ENCODE data around the gene C3orf80.
"Not testable (repeated sequence)": the region's sequence is repeated elsewhere in the genome, so short reads cannot be mapped to it uniquely, and the experiment has no call there.

Gene C3orf80

DNA sequence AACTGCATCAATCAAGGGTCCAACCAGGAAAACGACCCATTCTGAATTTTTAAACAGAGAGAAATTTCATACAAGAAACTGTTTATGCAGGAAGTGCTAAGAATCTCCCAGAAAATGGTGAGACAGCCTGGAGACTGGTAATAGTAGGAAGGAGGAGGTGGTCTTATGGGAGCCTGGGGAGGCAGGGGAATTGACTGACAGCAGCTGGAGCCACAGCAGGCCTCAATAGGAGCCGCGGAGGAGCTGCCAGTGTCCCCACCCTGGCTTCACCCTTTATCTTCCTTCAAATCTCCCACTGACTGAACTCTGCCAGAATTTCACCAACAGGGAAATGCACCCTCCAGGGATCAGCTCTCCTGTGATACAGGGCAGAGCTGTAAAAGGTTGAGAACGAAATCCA, 7.5 kb upstream of the C3orf80 start:
- DNase-seq = no peak

DNA sequence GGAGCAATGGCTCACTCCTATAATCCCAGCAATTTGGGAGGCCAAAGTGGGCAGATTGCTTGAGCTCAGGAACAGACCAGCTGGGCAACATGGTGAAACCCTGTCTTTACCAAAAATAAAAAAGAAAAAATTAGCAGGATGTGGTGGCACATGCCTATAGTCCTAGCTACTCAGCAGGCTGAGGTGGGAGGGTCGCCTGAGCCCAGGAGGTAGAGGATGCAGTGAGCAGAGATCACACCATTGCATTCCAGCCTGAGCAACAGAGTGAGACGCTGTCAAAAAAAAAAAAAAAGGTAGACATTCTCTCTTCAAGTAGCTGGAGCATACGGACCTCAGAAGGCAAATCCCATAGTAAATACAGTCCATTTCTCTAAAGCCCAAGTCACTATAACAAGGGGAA, 7.1 kb upstream of the C3orf80 start:
- no peak for DNase-seq

GRCh38 chr3:160220038-160220437, 5.2 kb upstream of the C3orf80 start:
- DNase-seq = no peak

DNA sequence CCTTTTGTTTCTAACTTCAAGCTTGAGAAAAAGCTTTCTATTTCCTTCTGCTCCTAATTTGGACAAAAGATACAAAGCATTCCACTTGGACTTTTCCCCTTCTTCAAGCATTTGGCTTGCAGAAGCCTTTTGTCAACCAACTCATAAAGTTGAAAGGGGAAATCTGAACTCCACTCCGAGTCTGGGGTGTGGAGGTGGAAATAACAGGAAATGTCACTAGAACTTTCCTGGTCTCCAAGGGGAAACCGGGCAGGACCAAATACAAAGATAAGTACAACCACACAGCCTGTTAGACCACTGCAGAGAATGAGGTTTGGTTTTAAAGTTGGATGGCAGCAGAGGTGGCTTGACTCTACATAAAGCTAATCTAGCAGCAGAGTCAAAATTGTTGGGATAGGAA, 4.2 kb upstream of the C3orf80 start:
- DNase-seq = no peak

GRCh38 chr3:160224256-160224655, 966 bp upstream of the C3orf80 start:
- no peak for DNase-seq

GRCh38 chr3:160224811-160225175, 429 bp upstream of the C3orf80 start:
- DNase-seq = no peak

DNA sequence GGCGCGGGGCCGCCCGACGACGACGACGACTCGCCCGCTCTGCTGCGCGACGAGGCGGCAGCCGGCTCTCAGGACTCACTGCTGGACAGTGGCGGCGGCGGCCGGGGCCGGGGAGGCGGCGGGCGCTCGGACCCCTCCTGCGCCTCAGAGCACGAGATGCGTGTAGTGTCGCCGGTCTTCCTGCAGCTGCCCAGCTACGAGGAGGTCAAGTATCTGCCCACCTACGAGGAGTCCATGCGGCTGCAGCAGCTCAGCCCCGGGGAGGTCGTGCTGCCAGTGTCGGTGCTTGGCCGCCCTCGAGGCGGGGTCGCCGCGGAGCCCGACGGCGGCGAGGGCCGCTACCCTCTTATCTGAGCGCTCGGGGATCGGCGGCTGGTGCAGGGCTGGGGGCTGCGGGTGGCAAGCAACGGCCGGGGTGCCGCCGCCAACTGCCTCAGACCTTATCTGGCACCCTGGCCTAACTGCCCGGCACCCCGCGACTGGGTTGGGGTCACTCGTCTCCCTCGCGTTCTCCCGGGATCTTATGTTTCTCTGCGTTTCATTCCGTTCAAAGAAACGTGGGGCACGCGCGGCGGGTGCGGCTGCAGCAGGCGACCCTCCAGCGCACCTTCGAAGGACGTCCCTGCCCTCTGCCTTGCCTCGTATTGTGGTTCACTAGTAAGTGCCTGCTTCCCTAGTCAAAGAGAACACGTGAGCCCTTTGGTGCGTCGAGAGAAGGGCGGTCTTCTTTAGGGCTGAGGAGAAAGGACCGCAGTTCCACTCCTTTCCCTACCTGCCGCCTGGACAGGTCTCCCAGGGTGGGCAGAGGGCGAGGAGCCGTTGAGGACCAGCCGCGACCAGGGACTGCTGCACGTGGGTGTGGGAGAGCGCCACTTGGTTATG, 1.0 kb downstream of the C3orf80 start:
- no peak for DNase-seq

GRCh38 chr3:160227419-160227818, 2.2 kb downstream of the C3orf80 start:
- DNase-seq = no peak

GRCh38 chr3:160232014-160232413, 6.8 kb downstream of the C3orf80 start:
- no peak for DNase-seq

DNA sequence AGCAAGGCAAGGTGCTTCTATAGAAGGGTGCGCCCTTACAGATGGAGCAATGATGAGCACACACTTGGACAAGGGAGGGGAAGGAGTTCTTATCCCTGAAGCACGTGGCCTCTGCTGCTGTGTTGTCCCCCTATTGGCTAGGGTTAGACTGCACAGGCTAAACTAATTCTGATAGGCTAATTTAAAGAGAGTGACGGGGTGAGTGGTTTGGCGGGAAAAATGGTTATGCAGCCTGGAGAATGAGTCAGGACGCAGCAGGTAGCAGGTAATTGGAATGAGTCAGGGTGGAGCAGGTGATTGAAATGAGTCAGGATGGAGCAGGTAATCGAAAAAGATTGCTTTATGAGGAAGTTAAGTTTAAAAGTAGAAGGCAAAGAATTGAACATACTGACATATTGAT, 15.5 kb downstream of the C3orf80 start:
- not testable (repeated sequence) for DNase-seq

GRCh38 chr3:160245261-160245800, 20.1 kb downstream of the C3orf80 start:
- no peak for DNase-seq

DNA sequence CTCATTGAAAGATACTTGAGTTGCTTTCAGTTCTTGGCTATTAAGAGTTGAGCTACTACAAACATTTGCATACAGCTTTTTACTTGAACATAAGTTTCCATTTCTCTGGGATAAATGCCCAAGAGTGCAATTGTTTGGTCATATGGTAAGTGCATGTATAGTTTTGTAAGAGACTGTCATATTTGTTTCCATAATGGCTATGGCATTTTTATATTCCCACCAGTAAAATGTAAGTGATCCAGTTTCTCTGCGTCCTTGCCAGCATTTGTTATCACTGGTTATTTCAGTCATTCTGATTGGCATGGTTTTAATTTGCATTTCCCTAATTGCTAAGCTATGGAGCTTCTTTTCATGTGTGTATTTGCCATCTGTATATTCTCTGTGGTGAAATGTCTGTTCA, 22.5 kb downstream of the C3orf80 start:
- no peak for DNase-seq

- DNase-seq = no peak
These were observed 28.1 kb downstream of the C3orf80 start for GRCh38 chr3:160253298-160253697.

DNA sequence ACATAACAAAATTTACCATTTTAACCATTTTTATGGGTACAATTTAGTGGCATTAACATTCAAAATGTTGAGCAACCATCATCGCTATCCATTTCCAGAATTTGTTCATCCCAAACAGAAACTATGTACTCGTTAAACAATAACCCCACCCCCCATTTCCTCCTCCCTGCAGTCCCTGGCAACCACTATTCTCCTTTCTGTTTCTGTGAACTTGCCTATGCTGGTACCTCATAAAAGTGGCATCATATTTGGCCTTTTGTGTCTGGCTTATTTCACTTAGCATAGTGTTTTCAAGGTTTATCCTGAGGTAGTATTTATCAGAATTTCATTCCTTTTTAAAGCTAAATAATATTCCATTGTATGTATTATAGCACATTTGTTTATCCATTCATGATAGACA, 32.4 kb downstream of the C3orf80 start:
- DNase-seq = no peak

- DNase-seq = no peak
These were observed 34.4 kb downstream of the C3orf80 start for GRCh38 chr3:160259589-160259988.

GRCh38 chr3:160260587-160261270, 35.5 kb downstream of the C3orf80 start:
- DNase-seq = no peak

DNA sequence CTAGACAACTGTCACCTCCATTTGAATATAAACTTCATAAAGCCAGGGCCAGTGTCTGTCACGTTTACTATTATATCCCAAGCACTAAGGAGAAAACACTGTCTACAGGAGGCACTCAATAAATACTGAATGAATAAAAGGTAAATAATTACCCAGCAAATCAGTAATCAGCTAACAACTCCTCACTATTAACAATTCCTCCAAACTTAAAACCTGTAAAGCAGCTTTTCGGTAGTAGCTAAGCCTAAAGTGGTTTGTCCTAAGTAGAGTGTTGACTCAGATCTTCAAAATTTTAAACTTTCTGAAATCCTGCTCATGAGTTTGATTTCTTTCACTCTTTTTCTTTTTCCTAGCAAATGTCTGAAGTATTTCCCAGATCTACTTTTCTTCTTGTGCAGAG, 39.9 kb downstream of the C3orf80 start:
- DNase-seq = no peak
